Osteocyte (in vitro differentiated cells): ENCODE measurements around the gene MRPL4. TPM values are rescaled to one million over a fixed set of nuclear protein-coding genes. Genes with fewer than 3 reads are reported as not detected.
A peak's percentile ranks its signal among the peaks of the same experiment; 100 is the strongest.

ENCODE experiments used
- DNase-seq: peaks from one replicate; pipeline ENCODE4 v3.0.0; 2021; ENCODE audit warnings: mixed read lengths; ENCODE audit not compliant: unreplicated experiment; ENCODE audit errors: extremely low spot score
- H3K27ac Mint-ChIP-seq: one replicate; pipeline ENCODE4 v1.8.0; 2021; ENCODE audit warnings: mild to moderate bottlenecking, mixed read lengths; ENCODE audit not compliant: unreplicated experiment
- H3K27me3 Mint-ChIP-seq: one replicate; pipeline ENCODE4 v1.8.0; 2021; ENCODE audit warnings: mixed read lengths; ENCODE audit not compliant: unreplicated experiment
- H3K36me3 Mint-ChIP-seq: one replicate; pipeline ENCODE4 v1.8.0; 2021; ENCODE audit warnings: mixed read lengths; ENCODE audit not compliant: unreplicated experiment
- H3K4me1 Mint-ChIP-seq: one replicate; pipeline ENCODE4 v1.8.0; 2021; ENCODE audit warnings: mixed read lengths; ENCODE audit not compliant: unreplicated experiment
- H3K4me3 Mint-ChIP-seq: one replicate; pipeline ENCODE4 v1.8.0; 2021; ENCODE audit warnings: mild to moderate bottlenecking, moderate library complexity, mixed read lengths; ENCODE audit not compliant: unreplicated experiment
- H3K9me3 Mint-ChIP-seq: one replicate; pipeline ENCODE4 v1.8.0; 2021; ENCODE audit warnings: mixed read lengths; ENCODE audit not compliant: unreplicated experiment
- total RNA-seq: library from RNA; stranded (reverse); gene quantifications from 2 replicates; pipeline ENCODE4 v1.2.1, GENCODE V29; 2021
- TF ChIP-seq, protein P1 (sequence below): fragments of 200-600 bp; sonication (generic); IDR thresholded peaks from 2 replicates; pipeline ENCODE4 v1.5.0; 2021; ENCODE audit warnings: antibody characterized with exemption, mild to moderate bottlenecking, moderate library complexity

The MRPL4 gene
- total RNA-seq, 1 donor from 2014 or later, result 57.0 TPM

DNA sequence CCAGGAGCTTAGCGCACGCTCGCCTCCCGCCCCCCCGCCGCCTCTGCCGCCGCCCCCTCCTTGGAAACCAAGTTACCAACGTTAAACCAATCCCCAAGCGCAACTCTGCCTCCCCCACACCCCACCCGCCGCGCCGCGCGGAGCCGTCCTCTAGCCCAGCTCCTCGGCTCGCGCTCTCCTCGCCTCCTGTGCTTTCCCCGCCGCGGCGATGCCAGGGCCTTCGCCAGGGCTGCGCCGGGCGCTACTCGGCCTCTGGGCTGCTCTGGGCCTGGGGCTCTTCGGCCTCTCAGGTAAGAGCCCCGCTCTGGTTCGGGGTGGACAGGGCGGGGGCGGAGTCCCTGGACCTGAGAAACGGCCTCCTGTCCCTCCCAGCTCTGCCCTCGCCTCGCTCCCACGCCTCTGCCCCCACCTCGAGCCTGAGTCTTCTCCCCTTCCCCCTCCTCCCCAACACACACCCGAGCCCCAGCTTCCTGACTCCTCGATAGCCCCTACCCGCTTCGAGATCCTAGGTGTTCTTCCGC lies 37.9 kb downstream of the MRPL4 start, which contains the start of gene ICAM5:
ICAM5 (plus strand) TSS at position 117 of the 521 bp plus-strand sequence; CDS start at position 209, 92 bp downstream.
- Mint-ChIP-seq H3K9me3 (no peaks in the 10 kb centered on the region), H3K4me3 (peak within 1 kb of the TSS; percentile 72), H3K36me3 (peaks cover 9% of the 10 kb centered on the region), H3K4me1 (peaks cover 46% of the 10 kb centered on the region), H3K27me3 (peaks cover 59% of the 10 kb centered on the region), H3K27ac (no peak within 1 kb of the TSS)
- TF ChIP-seq, protein P1, sequence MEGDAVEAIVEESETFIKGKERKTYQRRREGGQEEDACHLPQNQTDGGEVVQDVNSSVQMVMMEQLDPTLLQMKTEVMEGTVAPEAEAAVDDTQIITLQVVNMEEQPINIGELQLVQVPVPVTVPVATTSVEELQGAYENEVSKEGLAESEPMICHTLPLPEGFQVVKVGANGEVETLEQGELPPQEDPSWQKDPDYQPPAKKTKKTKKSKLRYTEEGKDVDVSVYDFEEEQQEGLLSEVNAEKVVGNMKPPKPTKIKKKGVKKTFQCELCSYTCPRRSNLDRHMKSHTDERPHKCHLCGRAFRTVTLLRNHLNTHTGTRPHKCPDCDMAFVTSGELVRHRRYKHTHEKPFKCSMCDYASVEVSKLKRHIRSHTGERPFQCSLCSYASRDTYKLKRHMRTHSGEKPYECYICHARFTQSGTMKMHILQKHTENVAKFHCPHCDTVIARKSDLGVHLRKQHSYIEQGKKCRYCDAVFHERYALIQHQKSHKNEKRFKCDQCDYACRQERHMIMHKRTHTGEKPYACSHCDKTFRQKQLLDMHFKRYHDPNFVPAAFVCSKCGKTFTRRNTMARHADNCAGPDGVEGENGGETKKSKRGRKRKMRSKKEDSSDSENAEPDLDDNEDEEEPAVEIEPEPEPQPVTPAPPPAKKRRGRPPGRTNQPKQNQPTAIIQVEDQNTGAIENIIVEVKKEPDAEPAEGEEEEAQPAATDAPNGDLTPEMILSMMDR, result no peak
- peak; percentile 84 for DNase-seq

DNA sequence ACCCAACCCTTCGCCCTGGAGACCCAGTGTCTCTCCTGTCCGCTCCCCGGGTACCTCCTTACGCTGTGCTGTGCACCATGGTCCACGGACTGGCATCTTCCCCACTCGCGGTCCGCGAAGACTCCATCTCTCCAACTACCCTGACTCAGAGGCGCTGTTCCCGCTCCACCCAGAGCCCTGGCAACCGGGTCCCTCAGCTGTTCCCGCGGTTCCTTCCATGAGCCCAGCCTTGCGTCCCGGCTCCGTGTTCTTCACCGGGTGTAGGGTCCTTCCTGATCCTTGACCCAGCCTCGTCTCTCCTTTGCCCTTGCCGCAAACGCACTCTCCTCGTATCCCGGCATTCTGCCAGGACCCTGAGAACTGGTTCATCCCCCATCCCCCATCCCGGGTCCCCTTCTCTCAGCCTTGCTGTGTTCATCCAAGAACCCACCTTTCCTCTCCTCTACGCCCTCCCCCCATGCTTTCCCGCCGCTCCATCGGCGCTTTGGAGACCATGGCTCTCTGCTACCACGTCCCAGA lies 38.4 kb downstream of the MRPL4 start:
- no peak for DNase-seq
- Mint-ChIP-seq H3K4me3 (peak overlapping the region; percentile 72), H3K27me3 (peaks cover 63% of the 10 kb centered on the region), H3K27ac (no peak overlapping the region), H3K36me3 (peaks cover 4% of the 10 kb centered on the region), H3K4me1 (peaks cover 47% of the 10 kb centered on the region), H3K9me3 (no peaks in the 10 kb centered on the region)
- TF ChIP-seq, protein P1, result no peak

DNA sequence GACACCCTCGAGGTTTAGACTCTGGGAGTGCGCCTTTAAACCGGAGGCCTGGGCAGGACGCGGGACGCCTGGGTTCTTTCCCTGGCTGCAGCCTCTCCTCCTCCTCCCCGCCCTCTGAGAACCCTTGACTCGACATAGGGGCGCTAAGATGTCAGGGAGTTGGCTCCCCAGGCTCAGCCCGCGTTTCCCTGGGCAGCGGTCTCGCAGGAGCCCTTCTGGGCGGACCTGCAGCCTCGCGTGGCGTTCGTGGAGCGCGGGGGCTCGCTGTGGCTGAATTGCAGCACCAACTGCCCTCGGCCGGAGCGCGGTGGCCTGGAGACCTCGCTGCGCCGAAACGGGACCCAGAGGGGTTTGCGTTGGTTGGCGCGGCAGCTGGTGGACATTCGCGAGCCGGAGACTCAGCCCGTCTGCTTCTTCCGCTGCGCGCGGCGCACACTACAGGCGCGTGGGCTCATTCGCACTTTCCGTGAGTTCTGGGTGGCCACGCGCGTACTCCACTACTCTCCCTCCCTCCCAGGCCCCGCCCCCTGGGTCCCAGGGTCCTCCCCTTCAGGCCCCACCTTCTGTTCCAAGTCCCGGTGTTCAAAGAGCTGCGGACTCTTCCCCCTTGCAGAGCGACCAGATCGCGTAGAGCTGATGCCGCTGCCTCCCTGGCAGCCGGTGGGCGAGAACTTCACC lies 39.0 kb downstream of the MRPL4 start:
- TF ChIP-seq, protein P1, result no peak
- peak; percentile 83 for DNase-seq
- Mint-ChIP-seq H3K27ac (no peak overlapping the region), H3K36me3 (peaks cover 2% of the 10 kb centered on the region), H3K27me3 (peaks cover 68% of the 10 kb centered on the region), H3K4me3 (peak overlapping the region; percentile 72), H3K9me3 (no peaks in the 10 kb centered on the region), H3K4me1 (peaks cover 52% of the 10 kb centered on the region)

DNA sequence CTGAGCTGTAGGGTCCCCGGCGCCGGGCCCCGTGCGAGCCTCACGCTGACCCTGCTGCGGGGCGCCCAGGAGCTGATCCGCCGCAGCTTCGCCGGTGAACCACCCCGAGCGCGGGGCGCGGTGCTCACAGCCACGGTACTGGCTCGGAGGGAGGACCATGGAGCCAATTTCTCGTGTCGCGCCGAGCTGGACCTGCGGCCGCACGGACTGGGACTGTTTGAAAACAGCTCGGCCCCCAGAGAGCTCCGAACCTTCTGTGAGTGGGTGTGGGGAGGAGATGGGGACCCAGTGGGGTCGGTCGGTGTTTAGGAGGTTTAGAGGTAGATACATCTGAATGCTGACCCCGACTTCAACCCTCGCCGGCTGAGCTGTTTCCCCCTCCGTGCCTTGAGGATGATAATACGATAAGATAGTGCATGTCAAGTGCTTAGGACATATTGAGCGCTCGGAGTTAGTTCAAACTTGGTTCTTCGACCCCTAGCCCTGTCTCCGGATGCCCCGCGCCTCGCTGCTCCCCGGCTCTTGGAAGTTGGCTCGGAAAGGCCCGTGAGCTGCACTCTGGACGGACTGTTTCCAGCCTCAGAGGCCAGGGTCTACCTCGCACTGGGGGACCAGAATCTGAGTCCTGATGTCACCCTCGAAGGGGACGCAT lies 39.7 kb downstream of the MRPL4 start:
- peak; percentile 83 for DNase-seq
- no peaks in the 10 kb centered on the region for H3K9me3 Mint-ChIP-seq
- H3K36me3 Mint-ChIP-seq, result peaks cover 2% of the 10 kb centered on the region
- peaks cover 70% of the 10 kb centered on the region for H3K27me3 Mint-ChIP-seq
- H3K27ac Mint-ChIP-seq, result no peak overlapping the region
- TF ChIP-seq, protein P1, result no peak
- peak overlapping the region; percentile 72 for H3K4me3 Mint-ChIP-seq
- peaks cover 52% of the 10 kb centered on the region for H3K4me1 Mint-ChIP-seq
